HG02588 (cell line): ENCODE data around the gene SLC13A2.

Experiments used
- ATAC-seq: cut with Tn5 transposase; IDR thresholded peaks from one replicate; pipeline ENCODE4 v1.9.1; 2021; ENCODE audit warnings: mild to moderate bottlenecking, moderate library complexity; ENCODE audit not compliant: unreplicated experiment

Gene SLC13A2

GRCh38 chr17:28470266-28470913 is 3.1 kb upstream of the SLC13A2 start:
- no peak for ATAC-seq

DNA sequence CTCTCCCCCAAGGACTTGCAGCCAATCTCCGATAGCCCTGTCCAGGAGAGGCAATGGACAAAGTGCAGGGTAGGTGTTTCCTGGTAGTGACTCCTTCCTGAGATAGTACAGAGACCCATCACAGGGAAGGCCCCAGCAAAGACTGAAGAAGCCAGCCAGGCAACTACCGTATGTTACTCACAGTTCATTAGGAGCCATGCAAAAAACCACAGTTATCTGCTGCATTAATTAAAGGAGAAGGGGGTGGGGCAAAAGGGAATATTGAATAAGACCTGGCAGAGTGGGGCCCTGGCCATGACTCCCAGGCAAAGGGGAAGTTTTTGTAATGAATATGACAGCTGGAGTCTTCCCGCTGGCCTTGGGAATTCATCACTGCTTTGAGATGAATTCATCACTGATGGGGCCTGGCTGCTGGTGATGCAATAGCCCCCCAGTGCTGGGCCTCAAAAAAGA is 2.5 kb upstream of the SLC13A2 start:
- ATAC-seq = no peak

DNA sequence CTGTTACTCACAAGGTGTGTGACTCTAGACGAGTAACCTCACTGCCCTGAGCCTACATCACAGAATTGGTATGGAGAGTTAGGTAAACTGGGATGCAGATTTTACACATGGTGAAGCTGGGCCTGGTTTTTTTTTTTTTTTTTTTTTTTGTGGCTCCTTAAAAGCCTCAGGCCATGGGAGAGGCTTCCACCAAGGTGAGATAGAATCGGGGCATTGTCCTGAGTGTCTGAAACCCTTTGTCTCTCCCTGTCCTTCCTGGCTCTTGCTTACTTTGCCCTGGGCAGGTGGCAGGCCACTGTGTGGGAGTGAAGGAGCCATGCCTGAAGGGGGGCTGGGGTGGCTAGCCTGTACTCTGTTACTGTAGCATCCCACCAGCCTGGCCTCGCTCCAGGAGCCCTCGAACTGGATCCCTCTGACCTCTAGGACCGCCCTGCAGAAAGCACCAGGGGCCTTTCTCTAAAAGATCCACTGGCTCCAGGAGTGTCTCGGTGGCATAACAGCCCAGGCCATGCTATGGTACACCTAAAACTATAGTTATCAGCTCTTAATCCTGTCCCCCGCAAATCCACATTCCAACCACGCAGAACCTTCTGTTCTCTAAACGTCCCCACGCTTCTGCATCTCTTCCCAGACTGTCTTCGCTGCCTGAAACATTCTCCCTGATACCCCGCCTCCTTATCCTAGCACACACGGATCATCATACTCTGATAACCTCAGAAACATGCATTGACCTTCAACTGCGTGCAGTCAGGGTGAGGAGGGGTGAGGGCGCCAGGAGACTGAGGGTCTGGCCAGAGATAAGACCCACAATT is 1.7 kb upstream of the SLC13A2 start:
- no peak for ATAC-seq

- ATAC-seq = no peak
Observed at GRCh38 chr17:28472871-28473497, 460 bp upstream of the SLC13A2 start.

GRCh38 chr17:28474111-28474531 is 677 bp downstream of the SLC13A2 start:
- no peak for ATAC-seq

GRCh38 chr17:28475151-28475900 is 1.9 kb downstream of the SLC13A2 start:
- no peak for ATAC-seq

- ATAC-seq = no peak
Observed at GRCh38 chr17:28476076-28476865, 2.8 kb downstream of the SLC13A2 start.

GRCh38 chr17:28477928-28478327 is 4.5 kb downstream of the SLC13A2 start:
- no peak for ATAC-seq

- no peak for ATAC-seq
Observed at GRCh38 chr17:28478712-28479615, 5.5 kb downstream of the SLC13A2 start.

DNA sequence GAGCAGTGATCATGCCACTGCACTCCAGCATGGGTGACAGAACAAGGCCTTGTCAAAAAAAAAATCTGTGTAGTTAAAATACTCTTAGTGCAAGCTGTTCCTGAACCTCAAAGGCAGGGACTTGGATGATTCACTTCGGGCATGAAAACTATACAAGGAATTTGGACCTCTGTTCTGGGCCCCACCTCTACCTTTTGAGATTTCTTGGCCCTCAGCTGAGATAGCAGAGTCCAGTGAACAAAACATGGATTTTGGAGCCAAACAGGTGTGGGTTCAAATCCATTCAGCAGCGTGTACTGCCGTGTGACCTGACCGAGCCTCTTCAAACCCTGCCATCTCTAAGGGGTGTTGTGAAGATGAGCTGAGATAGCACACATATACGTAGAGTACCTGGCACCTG is 6.8 kb downstream of the SLC13A2 start:
- ATAC-seq = no peak

DNA sequence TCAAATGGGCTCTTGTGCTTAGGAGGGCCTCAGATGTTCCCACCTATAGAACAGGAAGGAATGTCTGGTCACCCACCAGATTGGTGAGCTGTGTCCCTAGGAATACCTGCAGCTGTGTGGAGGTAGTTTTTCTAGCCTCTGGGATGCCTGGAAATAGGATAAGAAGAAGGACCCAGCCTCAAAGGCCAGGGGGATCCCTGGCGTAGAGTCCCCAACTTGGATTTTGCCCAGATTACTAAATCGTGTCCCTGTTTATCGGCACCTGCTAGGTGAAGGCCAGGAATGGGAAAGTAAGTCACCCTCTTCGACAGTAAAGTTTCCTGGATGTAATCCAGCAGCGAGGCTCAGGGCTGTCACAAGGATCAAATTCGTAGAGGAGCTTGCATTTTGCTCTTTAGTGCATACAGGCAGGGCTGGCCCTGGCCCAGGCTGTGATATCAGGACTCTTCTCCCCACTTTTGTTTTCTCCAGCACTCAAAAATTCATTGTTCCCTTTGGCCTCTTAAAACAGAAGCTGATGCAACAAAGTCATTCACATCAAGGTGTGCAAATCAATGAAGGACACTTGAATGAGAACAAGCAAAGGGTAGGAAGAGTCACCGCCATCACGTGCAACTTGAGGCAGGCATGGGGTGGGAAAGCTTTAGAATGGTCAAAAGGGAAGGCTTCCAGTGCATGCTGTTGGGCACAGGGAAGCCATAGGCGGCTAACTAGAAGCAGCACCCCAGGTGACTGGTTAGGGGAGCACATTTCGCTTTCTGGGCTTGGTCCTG is 7.5 kb downstream of the SLC13A2 start:
- no peak for ATAC-seq

DNA sequence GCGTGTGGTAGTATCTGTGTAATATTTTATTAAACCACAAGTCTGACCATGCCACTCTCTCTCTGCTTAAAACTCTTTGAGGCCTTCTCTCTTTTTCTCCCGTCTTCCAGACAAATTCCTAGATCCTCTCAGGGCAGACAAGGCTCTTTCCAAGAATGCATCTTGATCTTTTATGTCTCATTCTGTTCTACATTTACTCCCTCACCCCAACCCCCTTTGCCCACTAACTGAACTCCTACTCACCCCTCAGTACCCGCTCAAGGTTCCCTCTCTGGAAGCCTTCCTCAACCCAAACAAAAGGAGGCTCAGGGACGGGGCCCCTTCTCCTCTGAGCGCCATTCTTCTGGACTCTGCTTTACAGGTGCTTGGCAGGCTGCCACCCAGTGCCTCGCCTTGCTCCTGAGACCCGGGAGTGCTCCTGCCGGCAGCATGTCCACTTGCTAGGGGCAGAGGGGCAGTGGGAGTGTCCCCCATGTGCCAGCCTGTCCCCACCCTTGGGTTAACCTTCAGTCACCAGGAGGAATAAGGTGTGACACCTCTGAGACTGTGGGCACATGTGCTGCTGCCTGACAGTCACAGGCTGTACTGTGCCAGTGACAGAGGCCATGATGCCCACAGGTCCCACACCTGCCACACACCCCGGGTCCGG is 9.2 kb downstream of the SLC13A2 start:
- ATAC-seq = no peak

DNA sequence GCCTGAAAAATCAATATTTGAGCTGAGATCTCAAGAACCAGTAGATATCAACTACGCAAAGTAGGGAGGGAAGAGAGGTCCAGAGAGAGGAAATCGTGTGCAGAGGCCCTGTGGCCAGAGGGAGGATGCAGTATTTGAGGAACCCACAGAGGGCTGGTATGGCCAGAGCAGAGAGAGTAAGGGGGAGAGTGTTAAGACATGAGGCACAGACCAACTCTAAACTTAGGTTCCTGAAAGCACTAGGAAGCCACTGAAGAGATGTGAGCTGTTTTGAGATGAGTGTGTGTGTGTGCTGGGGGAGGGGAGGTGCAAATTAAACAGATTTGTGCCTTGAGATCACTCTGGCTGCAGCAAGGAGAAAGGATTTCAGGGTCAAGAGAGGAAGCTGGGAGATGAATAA is 10.9 kb downstream of the SLC13A2 start:
- ATAC-seq = no peak

DNA sequence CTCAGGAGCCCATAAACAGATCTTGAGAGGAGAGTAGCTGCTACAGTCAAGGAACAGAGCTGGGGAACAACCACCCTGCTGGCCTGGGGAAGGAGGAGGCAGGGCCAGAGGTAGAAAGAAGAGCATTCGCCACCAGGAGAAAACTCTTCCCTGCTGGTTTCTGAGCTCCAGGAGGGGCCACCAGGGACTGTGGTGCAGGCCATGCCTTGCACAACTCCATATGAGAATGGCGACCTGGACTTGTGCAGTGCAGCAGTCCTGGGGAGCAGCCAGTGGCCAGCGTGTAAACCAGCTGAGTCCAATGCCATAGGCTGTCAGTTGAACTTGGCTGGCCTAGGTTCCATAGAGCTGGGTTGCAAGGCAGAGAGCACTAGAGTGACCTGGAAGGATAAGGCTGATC is 11.6 kb downstream of the SLC13A2 start:
- ATAC-seq = no peak

DNA sequence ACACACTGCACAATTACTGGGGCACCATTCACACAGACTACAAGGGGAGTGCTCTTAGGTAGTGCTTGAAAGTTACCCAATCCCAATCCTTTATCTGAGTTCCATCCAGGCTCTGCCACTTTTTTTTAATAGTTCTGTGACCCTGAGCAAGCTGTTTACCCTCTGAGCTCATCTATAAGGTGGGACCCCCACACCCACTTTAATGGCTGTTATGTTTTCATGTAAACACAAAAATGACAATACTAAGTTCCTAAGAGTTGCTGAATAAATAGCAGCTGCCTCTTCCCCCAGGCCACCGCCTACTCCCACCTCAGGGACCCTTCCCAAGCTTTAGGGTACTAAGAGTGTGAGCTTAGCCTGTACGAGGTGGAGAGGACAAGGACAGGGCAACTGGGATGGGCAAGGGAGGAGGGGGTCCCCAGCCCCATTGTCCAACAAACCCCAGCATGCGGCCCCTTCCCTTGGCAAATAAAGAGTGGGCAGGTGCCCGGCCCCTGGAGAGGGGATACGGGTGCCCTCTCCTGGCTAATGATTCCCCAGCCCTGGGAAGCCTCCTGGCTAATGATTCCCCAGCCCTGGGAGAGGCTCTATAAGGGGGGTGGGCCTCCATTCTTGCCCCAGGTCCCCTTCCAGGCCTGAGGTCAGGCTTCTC is 14.6 kb downstream of the SLC13A2 start:
- no peak for ATAC-seq

DNA sequence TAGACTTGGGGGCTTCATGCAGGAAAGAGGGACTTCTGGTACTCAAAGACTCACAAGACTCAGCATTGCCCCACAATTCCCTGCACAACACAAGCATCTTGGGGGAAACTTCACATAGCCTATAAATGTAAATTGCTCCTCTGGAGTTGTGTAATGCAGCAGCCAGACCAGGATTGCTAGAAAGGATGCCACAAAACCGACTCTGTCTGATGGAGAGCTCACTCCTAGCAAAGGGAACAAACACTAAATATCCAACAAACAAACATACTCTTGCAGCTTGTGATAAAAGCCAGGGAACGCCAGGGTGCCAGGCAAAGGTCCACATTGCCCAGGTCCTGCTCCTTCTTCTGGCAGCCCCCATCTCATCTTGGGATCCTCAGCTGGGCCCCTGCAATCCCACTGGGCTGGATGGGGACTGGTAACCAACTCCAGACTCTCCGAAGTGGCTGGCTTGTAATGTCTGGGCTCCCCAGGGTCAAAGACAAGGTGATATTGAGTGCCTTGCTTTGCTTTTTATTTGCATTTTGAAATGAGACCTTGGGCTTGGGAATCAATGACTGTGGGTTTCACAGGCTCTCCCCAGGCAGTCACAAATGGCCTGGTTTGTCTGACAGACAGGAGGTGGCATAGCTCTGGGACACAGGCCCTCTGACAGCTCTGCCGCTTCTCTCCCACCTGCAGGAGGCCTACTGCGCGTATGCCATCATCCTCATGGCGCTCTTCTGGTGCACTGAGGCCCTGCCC is 15.3 kb downstream of the SLC13A2 start:
- no peak for ATAC-seq

GRCh38 chr17:28491286-28491685 is 17.8 kb downstream of the SLC13A2 start:
- no peak for ATAC-seq
